Measurements from ENCODE around the gene FGD4.
"Not testable (repeated sequence)": the region's sequence is repeated elsewhere in the genome, so short reads cannot be mapped to it uniquely, and the experiment has no call there.

FGD4 gene

DNA sequence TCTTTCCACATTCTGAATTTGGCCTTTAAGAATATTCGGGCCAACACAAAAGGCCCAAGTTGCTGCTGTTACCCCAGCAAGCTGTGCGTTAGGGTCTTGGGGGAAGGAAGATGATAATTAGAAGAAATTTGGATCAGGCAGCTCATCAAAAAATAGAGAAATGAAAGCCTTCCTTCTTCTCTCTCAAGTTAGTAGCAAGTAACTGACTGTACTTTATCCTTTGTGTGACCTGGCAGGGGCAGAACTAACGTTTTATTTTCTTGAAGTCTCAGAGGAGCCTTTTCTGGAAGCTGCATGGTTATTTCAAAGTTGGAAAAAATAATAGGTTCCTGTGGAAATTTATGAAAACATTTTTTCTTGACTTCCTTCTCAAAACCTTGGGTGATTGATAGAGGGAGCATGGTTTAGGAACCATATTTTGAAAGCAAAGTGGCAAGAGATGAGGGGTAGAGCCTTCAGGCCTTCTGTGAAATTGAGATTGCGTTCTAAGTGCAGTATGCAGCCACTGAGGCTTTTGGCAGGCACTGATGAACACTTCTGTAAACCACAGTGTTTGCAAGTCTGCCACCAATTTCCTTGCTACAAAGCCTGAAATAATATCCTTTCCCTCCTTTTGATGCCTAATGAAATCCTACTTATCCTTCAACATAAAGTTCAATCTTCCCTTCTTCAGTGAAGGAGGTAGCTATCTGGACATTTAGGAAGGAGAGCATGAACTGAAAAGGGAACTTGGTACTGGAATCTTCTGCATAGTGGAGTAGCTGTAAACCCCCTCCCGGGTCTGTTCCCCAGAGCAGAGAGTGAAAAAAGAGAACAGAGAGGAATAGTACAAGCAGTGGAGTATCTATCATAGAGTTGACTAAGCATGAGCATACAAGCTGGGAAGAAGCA lies 123.2 kb downstream of the FGD4 start:
- no peak for DNase-seq (ENCODE audit: low spot score)

DNA sequence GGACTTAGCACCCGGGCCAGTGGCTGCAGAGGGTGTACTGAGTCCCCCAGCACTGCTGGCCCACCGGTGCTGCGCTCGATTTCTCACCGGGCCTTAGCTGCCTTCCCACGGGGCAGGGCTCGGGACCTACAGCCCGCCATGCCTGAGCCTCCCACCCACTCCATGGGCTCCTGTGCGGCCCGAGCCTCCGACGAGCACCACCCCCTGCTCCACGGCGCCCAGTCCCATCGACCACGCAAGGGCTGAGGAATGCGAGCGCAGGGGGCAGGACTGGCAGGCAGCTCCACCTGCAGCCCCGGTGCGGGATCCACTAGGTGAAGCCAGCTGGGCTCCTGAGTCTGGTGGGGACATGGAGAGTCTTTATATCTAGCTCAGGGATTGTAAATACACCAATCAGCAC lies 126.4 kb downstream of the FGD4 start:
- not testable (repeated sequence) for DNase-seq (ENCODE audit: low spot score)

DNA sequence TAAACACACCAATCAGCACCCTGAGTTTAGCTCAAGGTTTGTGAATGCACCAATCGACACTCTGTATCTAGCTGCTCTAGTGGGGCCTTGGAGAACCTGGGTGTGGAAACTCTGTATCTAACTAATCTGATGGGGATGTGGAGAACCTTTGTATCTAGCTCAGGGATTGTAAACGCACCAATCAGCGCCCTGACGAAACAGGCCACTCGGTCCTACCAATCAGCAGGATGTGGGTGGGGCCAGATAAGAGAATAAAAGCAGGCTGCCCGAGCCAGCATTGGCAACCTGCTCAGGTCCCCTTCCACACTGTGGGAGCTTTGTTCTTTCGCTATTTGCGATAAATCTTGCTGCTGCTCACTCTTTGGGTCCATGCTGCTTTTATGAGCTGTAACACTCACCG lies 127.0 kb downstream of the FGD4 start:
- not testable (repeated sequence) for DNase-seq (ENCODE audit: low spot score)

DNA sequence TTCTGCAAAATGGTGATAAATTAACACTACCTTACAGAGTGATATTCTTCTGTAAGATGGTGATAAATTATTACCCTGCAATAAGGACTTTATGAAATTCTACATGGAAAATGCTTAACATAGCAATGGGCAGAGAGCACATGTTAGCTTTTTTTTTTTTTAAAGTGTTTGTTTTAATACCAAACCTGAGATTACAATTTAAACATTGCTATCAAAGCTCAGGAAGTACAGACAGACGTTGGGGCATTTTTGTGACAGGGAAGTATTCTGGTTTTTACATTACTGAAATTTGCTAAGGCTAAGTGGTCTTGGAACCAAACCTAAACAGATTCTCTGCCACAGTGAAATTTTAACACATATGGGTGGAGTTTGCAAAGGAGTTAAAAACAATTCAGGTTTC lies 133.1 kb downstream of the FGD4 start:
- no peak for DNase-seq (ENCODE audit: low spot score)

DNA sequence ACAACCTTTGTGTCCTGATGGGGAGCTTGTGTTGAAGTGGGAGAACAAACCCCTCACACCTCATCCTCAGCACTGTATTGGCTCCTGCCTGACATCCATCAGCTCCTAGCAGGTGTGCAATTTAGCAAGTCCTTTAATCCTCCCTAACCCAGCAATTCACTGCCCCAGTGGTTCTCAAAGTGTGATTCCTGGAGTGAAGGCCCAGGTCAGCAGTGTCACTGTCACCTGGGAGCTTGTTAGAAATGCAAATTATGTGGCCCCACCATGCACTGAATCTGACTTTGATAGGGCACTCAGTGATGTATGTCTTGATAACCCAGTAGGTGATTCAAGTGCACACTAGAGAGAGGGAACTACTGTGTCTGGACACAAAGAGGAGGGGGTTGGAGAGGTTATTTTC lies 133.6 kb downstream of the FGD4 start:
- DNase-seq (ENCODE audit: low spot score) = no peak

DNA sequence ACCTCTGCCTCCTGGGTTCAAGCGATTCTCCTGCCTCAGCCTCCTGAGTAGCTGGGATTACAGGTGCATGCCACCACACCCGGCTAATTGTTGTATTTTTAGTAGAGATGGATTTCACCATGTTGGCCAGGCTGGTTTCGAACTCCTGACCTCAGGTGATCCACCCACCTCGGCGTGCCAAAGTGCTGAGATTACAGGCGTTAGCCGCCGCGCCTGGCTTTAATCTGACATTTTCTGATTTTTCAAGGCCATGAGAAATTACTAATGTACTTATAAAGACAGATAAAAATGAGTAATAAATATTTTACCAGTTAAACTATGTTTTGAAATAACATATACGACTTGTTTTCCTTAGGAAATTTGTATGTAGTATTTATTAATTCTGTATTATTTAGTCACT lies 134.1 kb downstream of the FGD4 start:
- DNase-seq (ENCODE audit: low spot score) = not testable (repeated sequence)

DNA sequence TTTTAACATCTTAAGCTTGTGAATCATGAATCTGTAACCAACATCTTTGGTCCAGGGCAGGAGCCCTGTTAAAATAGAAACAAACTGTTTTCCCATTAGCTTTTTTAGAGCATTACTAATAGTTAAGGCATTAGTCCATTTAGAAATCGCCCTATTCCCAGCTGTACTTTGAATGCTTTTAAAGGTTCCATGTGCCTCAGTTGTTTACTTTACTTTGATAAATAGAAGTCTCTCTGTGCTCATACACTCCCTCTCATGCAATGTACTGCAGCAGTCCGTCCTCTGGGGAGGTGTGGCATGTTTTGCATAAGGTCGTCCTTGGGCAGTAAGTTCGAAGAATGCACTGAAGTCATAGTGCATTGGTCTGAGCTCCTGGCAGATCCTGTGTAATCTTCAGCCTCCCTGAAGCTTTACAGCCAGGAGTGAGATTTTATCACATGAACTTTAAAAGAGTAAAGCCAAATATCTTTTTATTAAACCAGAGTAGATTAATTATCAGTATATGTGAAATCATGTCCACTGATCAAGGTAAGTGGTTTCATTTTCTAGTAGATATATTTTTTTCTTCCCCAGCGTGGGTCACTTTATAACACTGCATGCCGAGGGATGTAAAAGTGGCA lies 134.7 kb downstream of the FGD4 start:
- peak; percentile 69 for DNase-seq (ENCODE audit: low spot score)

DNA sequence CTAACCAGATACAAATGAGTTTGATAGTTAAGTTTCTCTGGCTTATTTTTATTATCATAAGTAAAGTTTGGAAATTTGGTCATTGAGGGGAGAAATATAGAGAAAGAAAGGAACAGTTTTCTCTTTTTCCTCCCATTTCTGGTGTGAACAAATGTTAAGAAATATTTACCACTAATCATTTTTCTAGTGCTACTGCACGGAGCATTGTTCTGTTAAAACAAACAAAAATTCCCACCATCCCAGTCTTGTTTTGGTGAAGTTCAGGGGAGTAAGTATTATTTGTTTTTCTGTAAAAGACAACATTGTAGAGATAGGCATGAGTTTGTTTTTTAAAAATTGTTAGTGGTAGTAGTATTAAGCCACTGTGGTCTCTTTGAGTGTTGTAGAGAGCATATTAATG lies 135.3 kb downstream of the FGD4 start:
- DNase-seq (ENCODE audit: low spot score) = no peak

DNA sequence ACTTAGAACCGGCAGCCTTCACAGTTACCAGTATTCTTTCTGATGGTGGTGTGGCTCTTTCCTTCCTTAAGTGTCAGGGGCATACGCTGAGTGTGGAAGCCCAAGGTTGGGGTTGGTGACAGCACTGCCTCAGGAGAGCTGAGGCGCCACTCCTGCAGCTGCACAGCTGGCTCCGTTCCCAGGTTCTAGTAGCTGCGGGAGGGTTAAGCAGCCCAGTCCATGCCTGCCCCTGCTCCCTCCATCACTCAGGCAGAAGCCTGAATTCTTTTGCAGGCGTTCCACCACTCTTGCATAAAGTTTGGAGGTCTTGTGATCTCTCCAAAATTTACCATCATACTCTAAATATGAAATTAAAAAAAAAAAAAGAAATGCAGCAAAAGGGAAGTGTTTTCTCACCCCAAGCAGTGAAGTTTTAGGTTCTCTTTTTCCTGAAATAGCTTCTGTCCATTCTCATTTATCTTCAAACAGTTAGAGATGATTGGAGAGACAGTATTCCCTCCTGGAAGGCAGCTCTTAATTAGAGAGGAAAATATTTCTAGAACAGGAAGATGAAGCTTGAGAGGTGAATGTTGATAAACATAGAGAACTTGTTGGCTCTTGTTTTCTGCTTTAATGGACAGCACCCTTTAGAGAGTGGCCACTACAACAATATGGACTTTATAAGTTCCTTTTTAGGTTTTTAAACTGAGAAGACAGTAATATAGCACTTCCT lies 136.1 kb downstream of the FGD4 start:
- peak; percentile 14 for DNase-seq (ENCODE audit: low spot score)

DNA sequence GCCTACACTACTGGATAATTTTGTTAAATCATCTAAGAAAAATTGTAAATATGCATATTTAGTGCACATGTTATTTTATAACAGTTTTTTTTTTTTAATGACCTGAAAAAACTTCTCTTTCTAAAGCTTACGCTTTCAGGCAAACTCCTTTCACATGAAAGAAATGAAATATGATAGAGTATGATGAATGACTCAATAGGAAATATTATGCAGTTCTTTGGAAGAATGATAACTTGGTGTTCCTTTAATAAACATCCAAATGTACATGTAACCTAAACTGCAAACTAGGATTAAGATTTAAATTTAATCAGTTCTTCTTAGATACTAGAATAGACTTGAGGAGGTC lies 136.6 kb downstream of the FGD4 start:
- DNase-seq (ENCODE audit: low spot score) = no peak

DNA sequence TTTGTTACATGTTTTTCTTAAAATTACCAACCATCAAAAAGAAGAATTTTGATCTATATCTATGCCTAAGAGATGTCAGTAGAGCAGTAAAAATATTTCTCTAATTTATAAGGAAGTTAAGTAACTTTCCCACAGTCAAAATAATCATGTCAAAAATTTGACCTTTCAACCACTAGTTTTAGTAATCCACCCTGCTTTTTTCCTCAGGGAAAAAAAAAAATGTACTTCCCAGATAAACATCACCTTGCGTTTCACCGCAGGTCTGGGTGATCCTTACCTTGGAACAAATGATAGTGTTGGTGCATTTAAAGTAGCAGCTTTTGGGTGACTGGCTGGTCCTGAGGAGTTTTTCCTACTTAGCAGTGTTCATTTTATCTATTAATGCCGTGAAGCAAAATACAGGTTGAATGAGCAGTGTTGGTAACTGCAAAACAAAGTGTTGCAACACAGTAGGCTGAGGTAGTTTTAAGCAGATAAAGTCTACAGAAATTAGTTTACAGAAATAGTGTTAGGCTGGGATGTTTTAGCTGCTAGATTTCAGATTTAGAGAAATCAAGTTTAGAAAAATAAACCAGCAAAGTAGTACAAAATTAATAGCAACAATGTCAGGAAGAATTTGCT lies 142.5 kb downstream of the FGD4 start:
- no peak for DNase-seq (ENCODE audit: low spot score)

DNA sequence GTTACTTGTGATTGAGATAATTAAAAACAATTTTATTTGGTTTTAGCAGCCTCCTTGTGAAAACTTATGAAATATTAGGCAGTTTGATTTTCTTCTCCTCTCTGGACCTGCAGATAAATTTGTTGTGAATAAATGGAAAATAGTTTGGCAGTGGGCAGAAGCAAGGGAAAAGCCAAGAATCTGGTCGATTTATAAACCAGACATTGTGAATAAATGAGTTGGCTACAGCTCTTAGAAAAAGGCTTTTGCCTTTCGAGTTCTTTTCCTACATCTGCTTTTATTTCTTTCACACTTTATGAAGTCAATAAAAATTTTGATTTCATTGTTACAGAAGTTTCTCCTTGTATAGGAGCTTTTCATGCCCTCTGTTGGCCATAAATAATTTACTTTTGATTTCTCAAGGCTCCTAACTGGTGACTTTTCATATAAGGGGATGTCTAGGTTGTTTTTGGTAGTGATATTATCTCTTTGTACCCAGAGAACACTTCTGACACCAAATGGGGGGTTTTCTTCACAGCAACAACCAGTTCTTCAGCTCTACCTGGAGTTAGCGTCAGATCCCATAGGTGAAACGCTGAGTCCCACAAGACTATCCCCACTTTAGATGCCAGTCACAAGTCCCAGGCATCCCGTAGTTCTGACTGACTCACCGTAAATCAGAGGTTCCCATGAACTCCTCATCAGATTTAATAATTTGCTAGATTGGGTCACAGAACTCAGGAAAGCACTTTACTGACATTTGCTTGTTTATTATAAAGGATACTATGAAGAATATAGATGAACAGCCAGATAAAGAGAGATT lies 143.3 kb downstream of the FGD4 start:
- DNase-seq (ENCODE audit: low spot score) = no peak

DNA sequence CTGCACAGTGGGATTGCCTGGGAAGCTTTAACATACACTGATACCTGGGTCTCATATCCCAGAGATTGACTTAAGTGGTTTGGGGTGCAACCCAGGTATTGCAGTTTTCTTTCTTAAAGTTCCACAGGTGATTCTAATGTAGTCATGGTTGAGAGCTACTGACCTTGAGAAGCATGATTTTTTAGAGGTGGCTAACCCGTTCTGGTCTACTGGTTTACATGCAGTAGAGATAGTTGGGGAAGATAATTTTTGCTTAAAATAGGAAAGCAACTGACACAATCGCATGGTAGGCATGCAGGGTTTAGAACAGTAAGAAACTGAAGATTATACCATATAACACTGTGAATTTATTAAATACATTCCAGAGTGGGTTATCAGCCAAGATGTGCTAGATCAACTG lies 145.5 kb downstream of the FGD4 start:
- no peak for DNase-seq (ENCODE audit: low spot score)

DNA sequence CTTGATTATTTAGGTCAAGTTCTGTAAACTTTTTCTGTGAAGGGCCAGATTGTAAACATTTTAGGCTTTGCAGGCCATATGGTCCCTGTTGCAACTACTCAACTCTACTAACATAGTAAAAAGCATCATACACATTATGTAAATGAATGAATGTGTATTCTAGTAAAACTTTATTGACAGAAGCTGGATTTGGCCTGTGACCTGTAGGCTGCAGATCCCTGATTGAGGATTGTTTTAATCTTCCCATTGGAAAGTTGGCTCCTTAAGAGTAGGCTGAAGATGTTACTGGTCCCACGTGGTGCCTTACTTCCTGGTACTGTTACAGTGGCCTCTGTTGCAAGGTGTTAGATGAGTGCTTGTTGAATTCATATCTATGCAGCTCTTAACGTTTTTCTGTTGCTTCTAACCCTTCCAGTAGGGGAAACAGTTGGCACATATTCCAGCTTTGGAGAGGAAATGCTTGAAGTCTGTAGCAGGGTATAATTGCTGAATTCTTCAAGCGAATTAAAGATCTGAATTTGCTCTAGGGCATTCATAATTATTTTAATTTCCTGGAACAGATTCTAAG lies 146.1 kb downstream of the FGD4 start:
- no peak for DNase-seq (ENCODE audit: low spot score)

DNA sequence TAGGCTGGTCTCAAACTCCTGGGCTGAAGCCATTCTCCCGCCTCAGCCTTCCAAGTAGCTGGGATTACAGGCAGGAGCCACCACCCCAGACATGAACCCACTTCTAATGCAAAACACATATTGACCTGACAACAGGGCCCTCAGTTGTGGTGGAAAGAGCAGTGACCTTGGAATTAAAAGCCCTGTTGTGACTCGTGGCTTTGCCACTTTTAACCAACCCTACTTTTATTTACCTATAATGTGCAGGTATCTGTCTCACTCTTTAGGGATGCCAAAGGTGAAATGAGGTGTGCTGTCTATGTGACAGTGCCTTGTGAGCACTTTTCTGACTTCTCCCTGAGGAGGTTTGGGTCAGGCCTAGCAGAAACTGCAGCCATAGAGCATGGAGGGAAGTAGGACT lies 146.9 kb downstream of the FGD4 start:
- no peak for DNase-seq (ENCODE audit: low spot score)

DNA sequence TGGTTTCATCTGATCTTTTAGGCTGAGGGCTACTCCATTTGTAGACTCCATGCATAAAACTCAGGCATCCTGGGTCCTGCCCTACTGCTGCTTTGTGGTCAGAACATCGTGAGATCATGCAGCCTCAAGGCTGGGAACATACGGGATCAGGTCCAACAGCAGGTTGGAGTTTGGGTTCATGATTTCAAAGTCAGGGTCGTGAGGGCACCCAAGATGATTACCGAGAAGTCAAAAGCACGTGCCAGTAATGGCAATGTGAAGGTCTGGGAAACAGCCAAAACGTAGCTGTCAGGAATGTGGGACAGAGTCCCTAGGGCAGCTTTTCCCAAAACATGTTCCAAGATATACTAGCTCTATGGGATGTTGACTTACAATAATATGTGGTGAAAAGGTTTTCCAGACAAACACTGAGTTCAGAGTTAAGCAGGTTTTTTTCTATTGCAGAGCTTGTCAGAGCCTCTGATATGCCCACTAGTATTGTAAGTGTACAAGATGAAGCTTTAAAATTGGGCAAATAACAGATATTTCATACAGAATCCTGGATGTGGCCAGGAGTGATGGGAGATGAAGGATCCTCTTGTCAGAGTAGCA lies 149.4 kb downstream of the FGD4 start:
- DNase-seq (ENCODE audit: low spot score) = no peak

DNA sequence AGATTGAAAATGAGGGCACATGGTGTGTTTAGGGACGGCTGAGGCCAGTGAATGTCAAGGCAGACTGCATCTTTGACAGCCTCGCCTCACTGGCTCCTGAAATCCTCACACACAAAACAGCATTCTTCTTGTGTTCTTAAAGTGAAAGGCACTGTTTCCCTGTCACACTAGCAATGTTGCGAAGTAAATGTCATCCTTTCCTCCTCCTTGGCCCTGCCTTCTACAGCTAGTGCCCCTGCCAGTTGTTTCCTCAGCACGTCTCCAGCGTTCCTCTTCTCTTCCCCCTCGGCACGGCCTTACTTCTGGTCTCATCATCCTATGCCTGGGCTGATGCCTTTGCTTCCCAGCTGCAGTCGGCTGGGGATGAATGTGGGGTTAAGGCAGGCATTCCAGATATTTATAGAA lies 150.3 kb downstream of the FGD4 start:
- no peak for DNase-seq (ENCODE audit: low spot score)

DNA sequence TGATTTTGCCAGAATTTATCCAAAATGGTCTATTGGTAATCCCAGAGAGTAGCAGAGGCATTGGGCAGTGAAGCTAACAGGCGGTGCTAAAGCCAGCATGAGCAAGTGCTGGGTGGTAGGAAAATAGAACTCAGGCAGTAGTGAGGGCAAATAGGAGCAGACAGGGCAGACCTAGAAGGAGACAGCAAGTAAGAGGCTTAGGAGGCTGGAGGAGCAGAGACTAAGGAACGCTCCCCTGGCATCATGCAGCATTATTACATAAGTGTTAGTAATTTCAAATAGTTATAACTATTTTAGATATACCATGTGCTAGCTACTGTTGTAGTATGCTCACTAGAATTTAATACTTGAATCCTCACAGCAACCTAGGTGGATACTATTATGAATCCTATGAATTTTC lies 151.7 kb downstream of the FGD4 start:
- no peak for DNase-seq (ENCODE audit: low spot score)

DNA sequence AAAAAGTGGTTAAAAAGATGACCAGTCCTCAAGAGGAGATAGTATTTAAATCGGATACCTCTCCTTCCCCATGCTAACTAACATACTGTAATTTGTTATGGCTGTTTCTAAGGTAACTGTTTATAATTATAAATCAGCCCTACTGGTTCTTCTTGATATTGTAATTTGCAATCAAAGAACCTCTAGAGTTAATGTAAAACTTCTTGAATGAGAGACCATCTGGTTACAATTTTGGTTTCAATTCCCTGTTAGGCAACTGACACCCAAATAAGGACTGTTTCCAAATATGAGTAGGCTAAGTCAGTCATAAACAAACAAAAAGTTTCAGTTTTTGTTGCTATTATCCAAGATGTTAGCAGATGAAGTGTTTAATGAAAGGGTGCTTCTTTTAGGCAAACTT lies 159.5 kb downstream of the FGD4 start:
- no peak for DNase-seq (ENCODE audit: low spot score)

DNA sequence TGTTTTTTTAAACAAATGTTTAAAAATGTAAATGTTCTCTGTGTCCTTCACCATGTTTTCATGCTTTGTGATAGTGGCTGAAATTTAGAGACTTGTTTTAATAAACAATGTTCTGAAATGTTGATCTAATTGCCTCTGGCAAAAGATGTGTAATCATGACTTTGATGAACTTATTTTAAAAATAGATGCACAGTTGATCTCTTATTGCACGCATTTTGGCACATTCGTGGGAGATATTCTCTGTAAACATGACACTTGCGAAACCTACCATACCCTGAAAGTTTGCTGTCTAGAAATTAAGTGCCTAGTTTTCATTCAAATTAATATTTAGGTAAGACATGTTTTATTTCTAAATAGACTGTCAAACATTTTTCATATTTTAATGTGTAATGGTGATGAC lies 160.1 kb downstream of the FGD4 start:
- no peak for DNase-seq (ENCODE audit: low spot score)

DNA sequence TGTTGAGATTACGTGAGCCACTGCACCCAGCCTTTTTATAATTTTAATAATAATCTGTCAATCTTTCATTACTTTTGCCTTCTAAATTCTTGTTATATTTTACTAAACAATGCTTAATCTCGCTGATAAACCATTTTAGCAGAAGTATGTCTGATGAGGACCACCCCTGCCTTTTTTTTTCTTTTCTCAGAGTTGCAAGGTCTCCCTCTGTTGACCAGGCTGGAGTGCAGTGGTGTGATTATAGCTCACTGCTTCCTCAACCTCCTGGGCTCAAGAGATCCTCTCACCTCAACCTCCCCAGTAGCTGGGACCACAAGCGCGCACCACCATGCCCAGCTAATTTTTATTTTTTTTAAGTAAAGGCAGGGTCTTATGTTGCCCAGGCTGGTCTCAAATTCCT lies 161.2 kb downstream of the FGD4 start:
- no peak for DNase-seq (ENCODE audit: low spot score)

All from SW480 (cell line).